ENCODE measurements around the gene ITIH5.

GRCh38 chr10:7561985-7562384 lies 104.8 kb downstream of the ITIH5 start:
- TF ChIP-seq CTCF (conservative IDR thresholded peaks at IDR 0.05 in 1 of 2, IDR thresholded peaks at IDR 0.05 in 1 of 2; ENCODE audit: low read depth in 1 of 2, low read length in 2 of 2) (no peak), EZH2 (IDR thresholded peaks at IDR 0.05; ENCODE audit: low read length, missing control alignments) (no peak)

Measured in fibroblast of lung (primary cell).